Activated gamma-delta T cell (primary cell): ENCODE data around the gene NFIB.

Source experiments
- DNase-seq: peaks from one replicate; lab custom pipeline; 2025; lab: John Stamatoyannopoulos, UW

NFIB gene

DNA sequence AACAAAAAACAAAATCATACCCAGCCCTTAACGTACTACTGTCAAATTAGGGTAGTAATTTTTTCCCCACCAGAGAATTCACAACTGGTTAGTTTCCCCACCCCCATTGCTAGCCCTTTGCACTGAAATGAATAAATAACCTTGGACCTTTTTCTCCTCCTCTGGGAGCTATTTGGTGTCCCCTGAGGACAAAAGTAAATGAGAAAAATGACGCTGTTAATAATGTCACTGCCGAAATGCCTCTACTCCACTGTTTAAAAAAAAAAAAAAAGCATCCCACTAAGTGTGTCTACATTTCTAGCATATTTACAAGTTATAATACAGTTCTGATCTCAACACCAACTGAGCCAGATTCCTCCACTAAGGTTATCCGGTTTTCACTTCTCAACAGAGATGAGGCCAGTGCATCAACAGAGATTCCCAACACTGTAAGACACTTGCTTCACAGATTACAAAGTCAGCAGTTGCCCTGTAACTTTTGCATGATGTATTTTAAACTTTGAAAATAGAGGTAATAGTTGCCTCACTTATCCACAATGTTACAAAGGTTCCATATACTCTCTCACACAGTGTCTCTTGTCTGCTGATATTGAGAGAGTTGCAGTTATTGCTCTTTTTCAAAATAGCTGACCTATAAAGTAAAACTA, 5.1 kb upstream of the NFIB start:
- DNase-seq = no peak

GRCh38 chr9:14318361-14318760, 4.4 kb upstream of the NFIB start:
- no peak for DNase-seq

- no peak for DNase-seq
Observed at GRCh38 chr9:14317667-14318320, 3.9 kb upstream of the NFIB start.

GRCh38 chr9:14316602-14317300, 2.8 kb upstream of the NFIB start:
- no peak for DNase-seq

DNA sequence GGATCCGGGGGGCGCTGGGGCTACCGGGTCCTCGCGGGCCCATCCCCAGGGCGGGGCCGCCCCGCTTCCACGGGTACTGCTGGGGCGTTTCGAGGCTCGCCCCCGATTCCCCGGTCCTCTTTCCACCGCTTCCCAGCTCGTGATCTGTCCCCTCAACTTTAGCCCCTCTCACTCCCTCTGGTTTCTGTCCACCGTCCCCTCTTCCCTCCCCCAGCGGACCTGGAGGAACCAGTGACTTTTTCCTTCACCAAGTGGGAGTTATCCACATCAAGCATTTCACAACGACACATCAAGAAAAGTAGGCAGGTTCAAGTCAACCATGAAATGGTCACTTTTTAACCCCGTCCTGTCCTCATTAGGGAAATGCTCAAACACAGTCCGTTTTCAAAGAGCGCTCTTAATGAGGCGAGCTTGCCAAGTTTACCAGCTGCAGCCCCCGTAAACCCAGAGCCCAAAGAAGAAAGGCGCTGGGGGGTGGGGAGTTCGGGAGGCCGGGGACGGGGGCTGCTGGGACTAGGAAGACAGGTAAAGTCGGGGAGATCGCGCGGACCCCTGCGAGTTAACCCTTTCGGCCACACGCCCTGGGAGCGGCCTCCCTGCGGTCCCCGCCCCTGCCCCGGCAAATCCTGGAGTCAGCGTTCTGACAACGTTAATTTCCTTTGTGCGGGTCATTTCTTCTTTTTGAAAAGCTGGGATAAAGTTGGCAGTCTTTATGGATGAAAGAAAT, 2.1 kb upstream of the NFIB start:
- no peak for DNase-seq

- DNase-seq = peak; percentile 26
Observed at GRCh38 chr9:14314929-14315874, 1.3 kb upstream of the NFIB start.

DNA sequence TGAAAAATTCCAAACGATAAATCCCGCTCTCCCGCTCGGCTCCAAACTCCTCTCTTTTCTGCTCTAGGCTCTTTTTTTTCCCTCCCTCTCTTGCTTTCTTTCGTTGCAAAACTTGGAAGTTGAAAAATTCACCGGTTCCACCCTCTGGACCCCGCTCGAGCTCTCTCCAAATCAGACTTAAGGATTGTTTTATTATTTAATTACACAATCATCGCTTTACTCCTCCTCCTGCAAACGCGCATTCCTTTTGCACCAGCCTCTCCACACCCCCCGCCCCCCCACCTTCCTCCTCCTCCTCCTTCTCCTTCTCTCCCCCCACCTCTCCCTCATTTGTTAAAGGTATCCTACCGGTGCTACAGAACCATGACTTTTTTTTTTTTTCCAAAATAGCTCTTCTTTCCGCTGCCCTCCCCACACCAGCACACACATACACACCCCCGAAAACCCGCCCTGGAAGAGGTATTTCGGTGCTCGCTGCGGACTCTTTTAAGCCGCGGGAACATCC, 535 bp upstream of the NFIB start:
- no peak for DNase-seq

- DNase-seq = no peak
Observed at GRCh38 chr9:14313378-14313940, 482 bp downstream of the NFIB start.

GRCh38 chr9:14312719-14313377, 1.1 kb downstream of the NFIB start:
- no peak for DNase-seq

DNA sequence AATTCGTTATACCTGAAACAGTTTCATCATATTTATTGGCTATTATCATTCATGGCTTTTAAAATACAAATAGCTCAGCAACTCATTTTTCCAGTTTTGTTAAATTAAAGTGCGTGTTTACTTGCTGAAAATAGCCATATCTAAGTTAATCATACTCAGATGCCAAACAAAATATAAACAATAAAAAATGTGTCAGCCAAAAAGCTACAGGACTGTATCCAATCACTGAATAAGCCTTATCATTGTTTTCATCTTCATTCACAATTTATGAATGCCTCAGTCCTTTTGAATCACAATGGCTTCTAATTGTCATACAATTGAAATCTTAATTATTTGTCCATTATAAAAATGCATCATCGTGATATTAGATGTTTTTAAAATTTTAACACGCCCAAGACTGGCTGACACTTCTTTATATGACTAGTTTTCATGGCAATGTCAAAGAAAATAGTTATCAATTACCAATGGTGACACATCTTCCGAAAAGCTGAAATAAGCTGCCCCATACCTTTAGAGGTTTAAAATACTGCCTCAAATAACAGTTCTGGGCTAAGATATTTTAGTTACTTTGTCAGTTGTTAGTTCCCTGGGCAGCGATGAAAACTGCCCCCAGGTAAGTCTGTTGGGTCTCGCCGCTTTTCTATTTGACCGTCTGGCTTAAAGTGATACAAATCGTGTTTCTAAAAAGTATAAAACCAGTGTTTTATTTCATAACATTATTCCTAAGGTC, 1.8 kb downstream of the NFIB start:
- no peak for DNase-seq

DNA sequence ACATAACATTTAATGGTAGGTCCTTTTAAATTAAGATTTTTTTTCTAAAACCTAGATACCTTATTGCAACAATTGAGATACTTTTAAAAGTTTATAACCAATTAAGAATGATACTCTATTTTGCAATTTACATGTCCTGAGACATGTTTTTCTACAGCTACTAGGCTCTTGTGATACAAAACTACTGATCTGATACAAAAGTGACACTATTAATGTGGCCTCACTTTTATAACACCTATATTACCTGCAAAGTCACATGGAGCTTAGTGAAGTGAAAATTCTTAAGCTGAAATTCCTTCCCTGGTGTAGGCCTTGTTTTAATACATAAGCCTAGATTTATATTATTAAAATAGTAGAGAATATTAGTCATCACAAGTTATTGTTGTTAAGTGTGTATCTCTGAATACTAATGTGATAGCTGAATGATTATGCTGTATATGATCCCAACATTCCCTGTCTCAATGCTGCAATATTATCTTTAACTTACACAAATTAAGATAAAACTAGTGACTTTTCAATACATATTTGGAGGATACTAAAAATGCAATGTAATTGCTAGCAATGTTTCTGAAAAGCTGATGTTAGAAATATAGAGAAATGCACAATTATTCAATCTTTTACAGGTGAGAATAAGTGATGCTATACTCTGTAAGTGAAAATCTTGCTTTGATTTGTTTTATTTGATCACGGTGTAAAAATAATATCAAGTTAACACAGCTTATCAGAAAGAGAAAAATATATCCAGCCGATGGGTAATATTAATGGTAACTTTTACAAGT, 2.6 kb downstream of the NFIB start:
- no peak for DNase-seq

DNA sequence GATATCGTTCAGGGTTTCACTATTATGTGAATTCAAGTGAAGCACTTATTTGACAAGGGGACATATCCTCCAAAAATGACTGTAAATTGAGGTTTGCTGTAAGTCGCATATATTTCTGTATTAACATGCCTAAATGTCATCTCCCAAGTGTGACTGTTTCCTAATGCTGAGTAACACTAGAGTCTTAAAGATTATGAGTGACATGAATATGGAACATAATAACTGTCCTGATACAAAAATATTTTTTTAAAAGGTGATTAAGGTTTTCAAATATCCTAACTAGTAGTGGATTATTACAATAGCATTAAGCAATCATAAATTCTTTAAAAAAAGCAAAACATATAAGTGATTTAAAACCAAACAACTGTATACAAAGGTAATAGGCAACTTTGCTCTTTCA, 3.6 kb downstream of the NFIB start:
- no peak for DNase-seq

DNA sequence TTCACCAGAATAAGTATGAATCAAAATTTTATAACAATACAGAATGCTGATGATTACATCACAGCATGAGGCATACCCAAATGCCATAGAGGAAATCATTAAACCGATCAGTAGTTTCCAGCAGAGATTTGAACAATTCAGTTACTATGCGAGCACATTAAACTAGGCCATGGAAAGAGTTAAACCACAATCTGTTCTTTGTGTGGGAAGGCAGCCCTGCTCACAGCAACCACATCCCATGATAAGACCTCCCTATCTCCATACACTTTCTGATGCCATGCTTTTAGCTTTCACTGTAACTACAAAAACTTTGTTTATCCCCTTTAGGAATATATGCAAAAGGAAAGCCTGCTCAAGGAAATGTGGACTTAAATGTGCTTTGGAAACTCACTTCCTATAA, 4.5 kb downstream of the NFIB start:
- no peak for DNase-seq

DNA sequence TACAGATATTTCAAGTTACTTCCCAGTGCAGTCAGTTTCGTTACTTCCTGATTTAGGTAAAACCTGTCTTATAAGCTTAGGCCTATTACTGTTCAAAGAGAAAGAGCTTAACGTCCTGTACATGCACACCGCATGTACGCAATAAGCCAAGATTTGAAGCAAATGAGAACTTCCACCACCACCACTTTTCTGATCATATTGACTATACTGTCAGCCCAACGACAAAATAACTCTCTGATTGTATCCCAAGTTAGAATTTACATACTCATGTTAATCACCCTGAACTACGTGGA, 5.1 kb downstream of the NFIB start:
- no peak for DNase-seq

- DNase-seq = no peak
Observed at GRCh38 chr9:14307989-14308852, 5.7 kb downstream of the NFIB start.

- no peak for DNase-seq
Observed at GRCh38 chr9:14306672-14307660, 7.0 kb downstream of the NFIB start.

- no peak for DNase-seq
Observed at GRCh38 chr9:14306188-14306587, 7.8 kb downstream of the NFIB start.
